NCI-H2081 (cell line): ENCODE measurements around the gene KAZALD1.

ENCODE experiments used
- DNase-seq, 2 experiments: peaks; one replicate each; lab custom pipeline; 2025; lab: John Stamatoyannopoulos, UW

Gene KAZALD1

GRCh38 chr10:101061624-101062231 is at the start of gene KAZALD1:
TSS of gene KAZALD1 (plus strand) at chr10:101061989. CDS start at chr10:101062593, 604 bp downstream.
- DNase-seq = peak in 1 of 2 experiments; percentile 58

- peak; percentile 65 for DNase-seq
These were observed 49.0 kb upstream of the KAZALD1 start for GRCh38 chr10:101012525-101013364.

GRCh38 chr10:101013365-101013825 is 48.4 kb upstream of the KAZALD1 start:
- DNase-seq = no peak

GRCh38 chr10:101014230-101014884 is 47.4 kb upstream of the KAZALD1 start:
- DNase-seq = peak; percentile 28 to 37

GRCh38 chr10:101014966-101015581 is 46.7 kb upstream of the KAZALD1 start:
- DNase-seq = no peak

- DNase-seq = no peak
These were observed 46.2 kb upstream of the KAZALD1 start for GRCh38 chr10:101015582-101015973.

- DNase-seq = no peak
These were observed 45.0 kb upstream of the KAZALD1 start for GRCh38 chr10:101016814-101017213.

GRCh38 chr10:101018118-101018599 is 43.6 kb upstream of the KAZALD1 start:
- no peak for DNase-seq

- DNase-seq = peak; percentile 69 to 71
These were observed 43.0 kb upstream of the KAZALD1 start for GRCh38 chr10:101018600-101019439.

- DNase-seq = no peak
These were observed 42.4 kb upstream of the KAZALD1 start for GRCh38 chr10:101019440-101019703.

GRCh38 chr10:101020427-101021075 is 41.2 kb upstream of the KAZALD1 start:
- DNase-seq = no peak

GRCh38 chr10:101021239-101021638 is 40.5 kb upstream of the KAZALD1 start:
- DNase-seq = no peak

GRCh38 chr10:101021692-101022251 is 40.0 kb upstream of the KAZALD1 start:
- DNase-seq = no peak

GRCh38 chr10:101022967-101023705 is 38.7 kb upstream of the KAZALD1 start:
- DNase-seq = no peak

GRCh38 chr10:101027106-101027720 is 34.6 kb upstream of the KAZALD1 start:
- no peak for DNase-seq

GRCh38 chr10:101028446-101029337 is 33.1 kb upstream of the KAZALD1 start:
- no peak for DNase-seq

GRCh38 chr10:101029520-101030295 is 32.1 kb upstream of the KAZALD1 start:
- no peak for DNase-seq
